BJ (cell line): Measurements from ENCODE around the gene H2BW2. TPM values are rescaled to one million over a fixed set of nuclear protein-coding genes. Genes with fewer than 3 reads are reported as not detected.

Source experiments
- CTCF ChIA-PET: fragments of 350-600 bp; formaldehyde crosslinking; extraction: SDS; loops from one replicate; lab custom pipeline; 2021; ENCODE audit warnings: antibody characterized with exemption, inconsistent platforms; lab: Yijun Ruan, JAX
- POLR2A ChIA-PET: fragments of 300-600 bp; sonication (Branson Sonifier 250); formaldehyde crosslinking; extraction: SDS; loops from one replicate; lab custom pipeline; 2021; ENCODE audit warnings: antibody characterized with exemption; lab: Charles Lee
- DNase-seq: peaks from one replicate; pipeline ENCODE4 v3.0.0-alpha.2; 2011; ENCODE audit warnings: low read depth
- H3K27me3 ChIP-seq: 2 replicates; pipeline ENCODE4 v1.6.0; 2011; ENCODE audit warnings: low read length; ENCODE audit not compliant: control insufficient read depth, insufficient read depth
- H3K36me3 ChIP-seq: 2 replicates; pipeline ENCODE4 v1.5.1; 2011; ENCODE audit warnings: low read length; ENCODE audit not compliant: control insufficient read depth, insufficient read depth
- H3K4me3 ChIP-seq: 2 replicates; pipeline ENCODE4 v1.5.1; 2011; ENCODE audit warnings: low read depth, mild to moderate bottlenecking, control low read depth, low read length
- CTCF ChIP-seq: IDR thresholded peaks from 2 replicates; pipeline ENCODE4 v1.5.1; 2011; ENCODE audit warnings: low read depth, mild to moderate bottlenecking, control low read depth, inconsistent platforms, low read length, moderate library complexity; ENCODE audit not compliant: insufficient read depth
- polyA plus RNA-seq: library from polyadenylated mRNA; depleted of rRNA; stranded (reverse); fragments of >200 nt; gene quantifications from 2 replicates; pipeline ENCODE4 v1.2.3, GENCODE V29; 2011; rRNA removed

The H2BW2 gene
- polyA plus RNA-seq, 1 experiment, result not detected

GRCh38 chrX:104084063-104084462 is 44.3 kb downstream of the H2BW2 start:
- CTCF ChIA-PET, result interaction anchor here (1.1 kb wide), 1 partner anchor 186 kb away, joined by 3 read pairs; no protein-coding TSS in a partner anchor
- TF ChIP-seq CTCF, result no peak
- POLR2A ChIA-PET, result no interaction called here
- H3K36me3 ChIP-seq, result no peaks in the 10 kb centered on the region
- H3K27me3 ChIP-seq, result no peaks in the 10 kb centered on the region
- DNase-seq, result no peak
- H3K4me3 ChIP-seq, result no peak overlapping the region

GRCh38 chrX:104084534-104085277 is 45.0 kb downstream of the H2BW2 start:
- no peak for TF ChIP-seq CTCF
- no peaks in the 10 kb centered on the region for H3K36me3 ChIP-seq
- CTCF ChIA-PET, result interaction anchor here (1.1 kb wide), 1 partner anchor 186 kb away, joined by 3 read pairs; no protein-coding TSS in a partner anchor
- POLR2A ChIA-PET, result no interaction called here
- no peak overlapping the region for H3K4me3 ChIP-seq
- H3K27me3 ChIP-seq, result no peaks in the 10 kb centered on the region
- no peak for DNase-seq

- DNase-seq, result no peak
- CTCF ChIA-PET, result no interaction called here
- POLR2A ChIA-PET, result no interaction called here
- TF ChIP-seq CTCF, result no peak
- Histone ChIP-seq H3K4me3 (no peak overlapping the region), H3K27me3 (no peaks in the 10 kb centered on the region), H3K36me3 (no peaks in the 10 kb centered on the region)
Observed at GRCh38 chrX:104085477-104085876, 45.7 kb downstream of the H2BW2 start.

GRCh38 chrX:104085919-104086318 is 46.2 kb downstream of the H2BW2 start:
- DNase-seq, result no peak
- Histone ChIP-seq H3K27me3 (no peaks in the 10 kb centered on the region), H3K36me3 (no peaks in the 10 kb centered on the region), H3K4me3 (no peak overlapping the region)
- ChIA-PET POLR2A (no interaction called here), CTCF (no interaction called here)
- no peak for TF ChIP-seq CTCF

Other genes with a start within 250 kb of the H2BW2 start
- 0.39 and 0.82 TPM in 2 replicates for gene RAB9B, start 207.7 kb upstream of the H2BW2 start, polyA plus RNA-seq
- 4.7 and 6.6 TPM in 2 replicates for gene TMSB15B, start 77.3 kb upstream of the H2BW2 start, polyA plus RNA-seq
- not detected in 2 replicates for gene H2BW1, start 26.2 kb upstream of the H2BW2 start, polyA plus RNA-seq
- 1.2 and 2.4 TPM in 2 replicates for gene TMSB15C, start 36.3 kb downstream of the H2BW2 start, polyA plus RNA-seq
- gene ZCCHC18, start 72.6 kb downstream of the H2BW2 start, polyA plus RNA-seq, result 1.5 and 3.2 TPM in 2 replicates
- 4.5 and 5.0 TPM in 2 replicates for gene SLC25A53, start 117.1 kb downstream of the H2BW2 start, polyA plus RNA-seq
- gene FAM199X, start 126.5 kb downstream of the H2BW2 start, polyA plus RNA-seq, result 2.5 and 5.3 TPM in 2 replicates
- gene ESX1, start 215.0 kb downstream of the H2BW2 start, polyA plus RNA-seq, result not detected in 2 replicates